Right atrium auricular region (tissue), 2 donors: Measurements from ENCODE around the gene ANO3. TPM values are rescaled to one million over a fixed set of nuclear protein-coding genes. Genes with fewer than 3 reads are reported as not detected.

Experiments used
- DNase-seq: peaks from one replicate; pipeline ENCODE4 v3.0.0-alpha.2; 2019; ENCODE audit warnings: low spot score
- H3K27ac ChIP-seq, 2 donors: fragments of 200-600 bp; sonication (generic); 1 replicate in 1 of 2; 2 replicates in 1 of 2; pipeline ENCODE4 v1.5.1; 2016 to 2019
- H3K27me3 ChIP-seq, 2 donors: fragments of 200-600 bp; sonication (generic); one replicate each; pipeline versions ENCODE4 v1.5.1 to v1.6.0; 2017 to 2019
- H3K36me3 ChIP-seq: fragments of 200-600 bp; sonication (generic); one replicate; pipeline ENCODE4 v1.5.1; 2016
- H3K4me1 ChIP-seq, 2 donors: fragments of 200-600 bp; sonication (generic); one replicate each; pipeline versions ENCODE4 v1.5.1 to v1.6.0; 2017 to 2019
- H3K4me3 ChIP-seq, 2 donors: fragments of 200-600 bp; sonication (generic); 1 replicate in 1 of 2; 2 replicates in 1 of 2; pipeline ENCODE4 v1.5.1; 2017 to 2019; ENCODE audit warnings: mild to moderate bottlenecking in 1 of 2, moderate library complexity in 1 of 2
- H3K9me3 ChIP-seq, 2 donors: fragments of 200-600 bp; sonication (generic); one replicate each; pipeline ENCODE4 v1.5.1; 2019
- total RNA-seq, 2 donors: library from RNA; depleted of rRNA; stranded (reverse); fragments of >200 nt; gene quantifications; one replicate each; pipeline ENCODE4 v1.1.0, GENCODE V29; 2016
- TF ChIP-seq, protein P1 (sequence below), 2 donors: fragments of 200-600 bp; sonication (generic); IDR thresholded peaks; one replicate each; pipeline ENCODE4 v1.5.1; 2019; ENCODE audit warnings: antibody characterized with exemption in 2 of 2

The ANO3 gene
- total RNA-seq, 2 donors from 2014 or later, result 0.16 TPM; not detected in 1

DNA sequence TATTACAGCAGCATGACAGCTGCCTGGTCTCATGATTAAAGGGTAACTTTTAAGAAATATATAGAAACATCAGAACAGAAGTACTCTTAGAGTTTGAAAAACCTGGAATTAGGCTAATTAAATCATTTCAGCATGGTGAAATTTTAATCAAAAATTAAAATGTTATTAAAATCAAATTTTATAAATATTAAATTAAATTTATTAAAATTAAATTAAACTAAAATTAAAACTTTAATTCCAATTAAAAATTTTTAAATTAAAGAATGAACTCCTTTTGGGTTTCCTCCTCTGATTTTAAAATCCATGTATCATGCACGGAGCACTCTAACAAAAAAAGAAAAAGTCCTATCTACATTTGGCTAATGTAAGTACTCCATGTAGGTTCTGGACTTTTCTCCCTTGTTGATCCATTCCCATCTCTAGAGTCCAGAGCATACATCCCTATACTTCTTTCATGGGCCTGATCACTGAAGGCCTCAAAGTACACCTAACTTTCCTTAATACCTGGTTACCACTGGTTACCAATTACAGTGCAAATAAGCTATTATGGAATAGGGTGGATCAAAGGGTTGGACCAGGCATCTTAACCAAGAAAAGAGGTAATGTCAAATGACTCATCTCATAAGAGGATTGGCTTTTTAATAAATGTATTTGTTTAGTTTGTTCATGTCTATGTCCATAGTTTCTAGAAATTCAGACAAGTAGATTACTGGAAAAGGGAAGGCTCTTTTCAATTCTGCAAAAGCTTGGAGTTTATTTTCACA lies 288.5 kb downstream of the ANO3 start:
- TF ChIP-seq, protein P1, sequence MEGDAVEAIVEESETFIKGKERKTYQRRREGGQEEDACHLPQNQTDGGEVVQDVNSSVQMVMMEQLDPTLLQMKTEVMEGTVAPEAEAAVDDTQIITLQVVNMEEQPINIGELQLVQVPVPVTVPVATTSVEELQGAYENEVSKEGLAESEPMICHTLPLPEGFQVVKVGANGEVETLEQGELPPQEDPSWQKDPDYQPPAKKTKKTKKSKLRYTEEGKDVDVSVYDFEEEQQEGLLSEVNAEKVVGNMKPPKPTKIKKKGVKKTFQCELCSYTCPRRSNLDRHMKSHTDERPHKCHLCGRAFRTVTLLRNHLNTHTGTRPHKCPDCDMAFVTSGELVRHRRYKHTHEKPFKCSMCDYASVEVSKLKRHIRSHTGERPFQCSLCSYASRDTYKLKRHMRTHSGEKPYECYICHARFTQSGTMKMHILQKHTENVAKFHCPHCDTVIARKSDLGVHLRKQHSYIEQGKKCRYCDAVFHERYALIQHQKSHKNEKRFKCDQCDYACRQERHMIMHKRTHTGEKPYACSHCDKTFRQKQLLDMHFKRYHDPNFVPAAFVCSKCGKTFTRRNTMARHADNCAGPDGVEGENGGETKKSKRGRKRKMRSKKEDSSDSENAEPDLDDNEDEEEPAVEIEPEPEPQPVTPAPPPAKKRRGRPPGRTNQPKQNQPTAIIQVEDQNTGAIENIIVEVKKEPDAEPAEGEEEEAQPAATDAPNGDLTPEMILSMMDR (IDR thresholded peaks at IDR 0.05), result no peak
- H3K4me3 ChIP-seq, result no peak overlapping the region
- no peak for DNase-seq
- no peaks in the 10 kb centered on the region for H3K27me3 ChIP-seq
- H3K36me3 ChIP-seq, result no peaks in the 10 kb centered on the region
- H3K4me1 ChIP-seq, result no peaks in the 10 kb centered on the region
- H3K27ac ChIP-seq, result no peak overlapping the region
- no peaks in the 10 kb centered on the region for H3K9me3 ChIP-seq

- no peak overlapping the region for H3K27ac ChIP-seq
- DNase-seq, result no peak
- TF ChIP-seq, protein P1 (IDR thresholded peaks at IDR 0.05), result no peak
- no peaks in the 10 kb centered on the region for H3K9me3 ChIP-seq
- no peak overlapping the region for H3K4me3 ChIP-seq
- no peaks in the 10 kb centered on the region for H3K4me1 ChIP-seq
- no peaks in the 10 kb centered on the region for H3K27me3 ChIP-seq
- H3K36me3 ChIP-seq, result no peaks in the 10 kb centered on the region
Measured at GRCh38 chr11:26621132-26621531, 289.2 kb downstream of the ANO3 start.

- H3K27ac ChIP-seq, result no peak overlapping the region
- TF ChIP-seq, protein P1 (IDR thresholded peaks at IDR 0.05), result no peak
- no peak for DNase-seq
- H3K4me3 ChIP-seq, result no peak overlapping the region
- no peaks in the 10 kb centered on the region for H3K36me3 ChIP-seq
- H3K9me3 ChIP-seq, result no peaks in the 10 kb centered on the region
- H3K4me1 ChIP-seq, result no peaks in the 10 kb centered on the region
- H3K27me3 ChIP-seq, result no peaks in the 10 kb centered on the region
Measured at GRCh38 chr11:26622181-26622580, 290.3 kb downstream of the ANO3 start.

DNA sequence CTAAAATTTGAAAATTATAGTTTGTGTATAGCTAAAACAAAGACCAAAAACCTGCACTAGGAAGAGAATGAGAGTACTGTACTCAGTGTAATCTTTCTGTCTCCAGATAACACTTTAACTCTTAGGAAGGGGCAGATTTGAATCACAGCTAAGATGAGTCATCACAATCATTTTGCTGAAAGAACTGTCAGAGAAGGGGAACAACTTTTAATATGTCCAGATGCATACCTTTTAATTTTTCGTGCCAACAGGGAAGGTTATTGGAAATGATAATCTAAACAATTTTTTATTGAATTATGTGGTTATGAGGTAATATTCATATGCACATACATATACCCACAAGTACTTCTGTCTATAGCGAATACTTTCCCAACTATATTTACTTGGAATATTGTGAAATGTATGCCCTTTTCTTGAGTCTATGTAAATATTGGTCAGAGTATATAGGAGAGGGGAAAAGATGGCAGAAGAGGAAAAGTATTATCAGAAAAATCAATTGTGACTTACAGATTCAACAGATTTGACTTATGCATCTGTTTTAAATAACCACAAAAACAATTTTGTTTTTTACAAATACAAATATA lies 291.2 kb downstream of the ANO3 start:
- Histone ChIP-seq H3K27ac (no peak overlapping the region), H3K36me3 (no peaks in the 10 kb centered on the region)
- DNase-seq, result no peak

DNA sequence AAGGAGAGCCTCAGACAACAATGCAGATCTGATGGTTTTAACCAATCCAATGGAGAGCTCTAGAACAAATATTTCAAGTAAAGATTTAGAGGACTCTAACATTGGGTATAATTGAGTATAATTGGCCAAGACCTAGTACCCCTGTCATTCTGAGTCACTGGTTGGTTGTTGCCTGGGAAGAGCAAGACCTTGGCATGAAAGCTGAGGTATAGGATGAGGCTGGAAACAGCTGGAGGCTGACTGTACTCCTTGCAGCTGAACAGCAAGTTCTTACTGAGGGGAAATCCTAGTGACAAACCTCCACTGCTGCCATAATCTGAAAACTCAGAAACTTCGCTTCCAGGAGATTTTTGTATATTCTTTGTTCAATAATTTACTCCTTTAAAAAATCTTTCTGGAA lies 294.4 kb downstream of the ANO3 start:
- DNase-seq, result no peak
- Histone ChIP-seq H3K27me3 (no peaks in the 10 kb centered on the region), H3K27ac (no peak overlapping the region), H3K4me1 (no peaks in the 10 kb centered on the region), H3K9me3 (no peaks in the 10 kb centered on the region), H3K36me3 (no peaks in the 10 kb centered on the region), H3K4me3 (no peak overlapping the region)
- TF ChIP-seq, protein P1 (IDR thresholded peaks at IDR 0.05), result no peak

More for the DNA sequence above, 291.2 kb downstream of the ANO3 start:
- no peaks in the 10 kb centered on the region for H3K27me3 ChIP-seq
- H3K9me3 ChIP-seq, result no peaks in the 10 kb centered on the region
- TF ChIP-seq, protein P1 (IDR thresholded peaks at IDR 0.05), result no peak
- H3K4me3 ChIP-seq, result no peak overlapping the region
- no peaks in the 10 kb centered on the region for H3K4me1 ChIP-seq
